GM06990 (cell line): ENCODE results near the gene CDKL1.

ENCODE experiments used
- DNase-seq: peaks from one replicate; pipeline ENCODE4 v3.0.0-alpha.2; 2011; ENCODE audit not compliant: insufficient read length; ENCODE audit errors: extremely low read depth
- H3K27me3 ChIP-seq: replicated peaks from 2 replicates; pipeline ENCODE4 v1.6.0; 2011; ENCODE audit warnings: low read length; ENCODE audit not compliant: control insufficient read depth, insufficient read depth
- H3K36me3 ChIP-seq: 2 replicates; pipeline ENCODE4 v1.5.1; 2011; ENCODE audit warnings: low read length; ENCODE audit not compliant: control insufficient read depth, insufficient read depth
- H3K4me3 ChIP-seq: replicated peaks from 2 replicates; pipeline ENCODE4 v1.5.1; 2011; ENCODE audit warnings: low read depth, mild to moderate bottlenecking, control low read depth, low read length
- TF ChIP-seq, protein P1 (sequence below): IDR thresholded peaks from 2 replicates; pipeline ENCODE4 v1.5.1; 2011; ENCODE audit warnings: low read length, control low read depth, mild to moderate bottlenecking, inconsistent platforms; ENCODE audit not compliant: insufficient read depth, poor library complexity, severe bottlenecking

Gene CDKL1

DNA sequence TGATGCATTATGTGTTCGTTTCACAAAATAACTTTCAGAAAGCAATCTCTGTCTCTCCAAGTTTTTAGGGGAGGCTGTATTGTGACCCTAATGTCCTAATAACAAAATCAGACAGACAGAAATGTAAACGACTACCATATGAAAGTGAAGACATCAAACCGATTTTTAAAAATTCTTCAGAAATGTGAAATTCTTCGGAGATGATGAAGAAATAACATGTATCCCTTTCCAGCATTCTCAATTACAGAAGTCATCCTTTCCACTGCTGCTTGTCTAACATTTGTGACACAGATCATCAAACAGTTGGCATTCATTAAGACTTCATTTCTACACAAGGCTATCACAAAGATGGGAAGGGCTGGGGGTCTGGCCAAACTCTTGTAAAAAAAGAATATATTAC is 43.6 kb downstream of the CDKL1 start:
- no peak overlapping the region for H3K4me3 ChIP-seq
- no peaks in the 10 kb centered on the region; the same call in none of the 2 replicates for H3K36me3 ChIP-seq
- no peaks in the 10 kb centered on the region for H3K27me3 ChIP-seq
- TF ChIP-seq, protein P1, sequence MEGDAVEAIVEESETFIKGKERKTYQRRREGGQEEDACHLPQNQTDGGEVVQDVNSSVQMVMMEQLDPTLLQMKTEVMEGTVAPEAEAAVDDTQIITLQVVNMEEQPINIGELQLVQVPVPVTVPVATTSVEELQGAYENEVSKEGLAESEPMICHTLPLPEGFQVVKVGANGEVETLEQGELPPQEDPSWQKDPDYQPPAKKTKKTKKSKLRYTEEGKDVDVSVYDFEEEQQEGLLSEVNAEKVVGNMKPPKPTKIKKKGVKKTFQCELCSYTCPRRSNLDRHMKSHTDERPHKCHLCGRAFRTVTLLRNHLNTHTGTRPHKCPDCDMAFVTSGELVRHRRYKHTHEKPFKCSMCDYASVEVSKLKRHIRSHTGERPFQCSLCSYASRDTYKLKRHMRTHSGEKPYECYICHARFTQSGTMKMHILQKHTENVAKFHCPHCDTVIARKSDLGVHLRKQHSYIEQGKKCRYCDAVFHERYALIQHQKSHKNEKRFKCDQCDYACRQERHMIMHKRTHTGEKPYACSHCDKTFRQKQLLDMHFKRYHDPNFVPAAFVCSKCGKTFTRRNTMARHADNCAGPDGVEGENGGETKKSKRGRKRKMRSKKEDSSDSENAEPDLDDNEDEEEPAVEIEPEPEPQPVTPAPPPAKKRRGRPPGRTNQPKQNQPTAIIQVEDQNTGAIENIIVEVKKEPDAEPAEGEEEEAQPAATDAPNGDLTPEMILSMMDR, result no peak
- no peak for DNase-seq

DNA sequence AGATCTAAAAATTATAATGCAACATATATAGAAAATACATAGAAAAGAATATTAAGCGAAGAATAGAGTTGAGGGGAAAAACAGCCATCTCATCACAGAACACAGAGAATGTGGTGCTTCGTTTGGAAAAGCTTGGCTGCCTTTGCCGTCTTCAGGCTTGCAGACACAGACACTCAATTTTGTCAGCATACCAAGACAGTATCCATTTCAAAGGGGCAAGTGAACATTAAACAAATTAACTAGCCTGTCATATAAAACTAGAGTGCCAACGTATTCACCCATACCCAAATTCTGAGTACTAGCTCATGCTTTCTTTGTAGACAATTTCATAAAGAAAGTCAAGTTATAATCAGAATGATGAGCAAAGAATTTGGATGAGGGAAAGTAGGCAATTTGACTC is 44.1 kb downstream of the CDKL1 start:
- H3K27me3 ChIP-seq, result no peaks in the 10 kb centered on the region
- no peaks in the 10 kb centered on the region; the same call in none of the 2 replicates for H3K36me3 ChIP-seq
- no peak overlapping the region for H3K4me3 ChIP-seq
- no peak for DNase-seq
- TF ChIP-seq, protein P1, result no peak

DNA sequence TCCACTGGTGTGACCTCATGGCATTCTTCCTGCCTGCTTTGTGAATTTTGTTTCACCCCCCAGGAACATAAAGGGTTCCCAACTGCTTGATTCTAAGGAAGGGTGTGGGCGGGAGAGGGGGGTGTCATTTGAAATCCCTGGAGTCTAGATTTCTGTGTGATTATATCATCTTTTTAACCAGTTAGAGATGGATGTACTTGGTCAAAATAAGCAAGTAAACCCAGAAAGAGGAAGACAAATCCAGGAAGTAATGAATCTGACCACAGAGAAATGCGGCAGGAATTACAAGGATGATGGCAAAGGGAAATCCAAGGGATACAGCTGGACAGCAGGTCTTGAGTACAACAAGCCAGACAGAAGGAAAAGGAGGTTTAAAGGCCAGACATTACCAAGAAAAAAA is 45.7 kb downstream of the CDKL1 start:
- TF ChIP-seq, protein P1, result no peak
- Histone ChIP-seq H3K4me3 (no peak overlapping the region), H3K27me3 (no peaks in the 10 kb centered on the region), H3K36me3 (no peaks in the 10 kb centered on the region; the same call in 1 of the 2 replicates)
- DNase-seq, result no peak

DNA sequence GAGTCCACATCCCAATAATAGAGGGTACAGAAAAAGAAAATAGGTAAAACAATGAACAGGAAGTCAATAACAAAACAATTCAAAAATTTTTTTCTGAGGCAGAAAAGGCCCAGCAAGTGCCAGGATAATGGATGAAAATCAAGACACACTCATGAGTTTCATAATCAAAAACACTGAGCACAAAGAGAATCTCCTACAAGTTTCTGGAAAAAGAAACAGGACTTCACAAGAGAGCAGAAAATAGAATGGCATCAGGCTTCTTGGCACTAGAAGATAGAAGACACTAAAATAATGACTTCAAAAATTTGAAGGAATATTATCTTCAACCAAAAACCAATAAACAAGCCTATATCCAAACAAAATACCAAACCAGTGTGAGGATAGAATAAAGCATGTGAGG is 47.7 kb downstream of the CDKL1 start:
- H3K27me3 ChIP-seq, result no peaks in the 10 kb centered on the region
- TF ChIP-seq, protein P1, result no peak
- DNase-seq, result no peak
- no peaks in the 10 kb centered on the region for H3K36me3 ChIP-seq
- no peak overlapping the region for H3K4me3 ChIP-seq

DNA sequence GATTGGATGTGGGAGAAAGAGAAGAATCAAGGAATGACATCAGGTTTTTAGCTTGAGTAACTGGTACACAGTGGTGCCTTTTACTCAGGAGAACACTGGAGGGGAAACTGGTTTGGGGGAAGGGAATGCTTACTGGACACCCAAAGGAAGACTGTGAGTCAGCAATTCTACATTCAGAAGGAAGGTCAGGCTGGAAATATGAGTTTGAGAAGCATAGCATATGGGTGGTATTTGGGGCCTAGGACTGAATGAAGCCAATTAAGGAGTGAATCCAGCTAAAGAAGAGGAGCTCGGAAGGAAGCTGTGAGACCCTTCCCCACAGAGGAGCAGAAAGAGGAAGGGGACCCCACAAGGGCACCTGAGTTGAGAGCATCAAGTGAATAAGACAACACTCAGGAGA is 49.2 kb downstream of the CDKL1 start:
- H3K4me3 ChIP-seq, result no peak overlapping the region
- TF ChIP-seq, protein P1, result no peak
- H3K36me3 ChIP-seq, result no peaks in the 10 kb centered on the region
- no peaks in the 10 kb centered on the region for H3K27me3 ChIP-seq
- DNase-seq, result no peak

DNA sequence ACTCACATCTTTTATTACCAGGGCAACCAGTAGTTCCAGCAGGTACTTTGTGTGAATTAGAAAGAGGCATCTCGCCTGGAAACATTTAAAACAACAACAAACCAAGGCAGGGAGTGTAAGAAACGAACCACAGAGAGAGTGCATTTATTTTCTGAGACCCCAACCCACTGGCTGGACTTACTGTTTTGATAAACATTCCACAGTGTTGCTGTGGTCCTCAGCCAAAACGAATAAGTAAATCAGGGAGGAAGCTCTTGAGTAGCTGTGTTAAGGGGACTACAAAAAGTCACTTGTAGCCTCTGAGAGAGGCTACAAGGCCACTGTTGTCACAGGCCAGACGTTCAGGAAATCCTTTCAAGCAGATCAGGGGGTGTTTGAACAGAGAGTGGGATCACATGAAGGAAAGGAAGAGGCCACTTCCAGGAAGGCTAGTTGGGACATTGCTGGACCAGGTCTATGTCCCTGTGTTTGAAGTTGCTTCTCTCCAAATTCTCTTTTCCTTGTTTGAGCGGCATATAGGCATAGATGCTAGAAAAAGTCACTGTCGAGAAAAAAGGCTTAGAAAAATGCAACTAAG is 50.7 kb downstream of the CDKL1 start:
- TF ChIP-seq, protein P1, result no peak
- H3K27me3 ChIP-seq, result no peaks in the 10 kb centered on the region

More for the DNA sequence above, 50.7 kb downstream of the CDKL1 start:
- Histone ChIP-seq H3K4me3 (no peak overlapping the region), H3K36me3 (no peaks in the 10 kb centered on the region)
- no peak for DNase-seq
